ENCODE results near the gene PACSIN2. TPM values are rescaled to one million over a fixed set of nuclear protein-coding genes. Genes with fewer than 3 reads are reported as not detected.

The PACSIN2 gene
- total and polyA plus RNA-seq, 10 of the 15 experiments (the other 5 are each of a cell fraction or from before 2014, with no cell fraction given), result 0.93 to 78.7 (median 46.8) TPM

GRCh38 chr22:42842658-42843370 lies 172.1 kb downstream of the PACSIN2 start:
- CTCF ChIA-PET, result interaction anchor here (0.6 to 1.8 kb wide), 2 partner anchors 9 to 222 kb away, joined by 3 to 8 read pairs; no protein-coding TSS in a partner anchor

GRCh38 chr22:42841444-42841843 lies 173.5 kb downstream of the PACSIN2 start:
- in situ Hi-C loops (cut with MboI) (no loop called here), intact Hi-C loops (cut with micrococcal nuclease; ENCODE audit: unreplicated experiment) (no loop called here)
- ChIA-PET SMC1A (ENCODE audit: uncharacterized antibody, unreplicated experiment) (interaction anchor here (0.8 to 1.8 kb wide), 4 partner anchors 9 to 26 kb away, joined by 3 to 5 read pairs (median 4); no protein-coding TSS in a partner anchor), RAD21 (ENCODE audit: unreplicated experiment) (no interaction called here), CTCF (no interaction called here), POLR2A (interaction anchor here (0.6 to 0.7 kb wide), 2 partner anchors 182 to 1123 kb away, joined by 3 read pairs; no protein-coding TSS in a partner anchor)
- Histone ChIP-seq H3K27ac (ENCODE audit: control insufficient read depth, insufficient read depth) (no peak overlapping the region), H3K79me2 (ENCODE audit: control insufficient read depth, insufficient read depth, low read length) (no peaks in the 10 kb centered on the region), H3K4me2 (ENCODE audit: control insufficient read depth, insufficient read depth) (no peak overlapping the region), H4K20me1 (ENCODE audit: control insufficient read depth, insufficient read depth) (no peaks in the 10 kb centered on the region), H3K27me3 (replicated peaks in 1 of 2; ENCODE audit: control insufficient read depth in 2 of 2, insufficient read depth in 2 of 2, low read length in 1 of 2) (no peaks in the 10 kb centered on the region), H3K36me3 (ENCODE audit: control insufficient read depth in 2 of 2, insufficient read depth in 2 of 2, low read length in 1 of 2) (peaks cover 5 to 18% of the 10 kb centered on the region in 2 experiments), H3K4me3 (no peak overlapping the region), H3K4me1 (ENCODE audit: control insufficient read depth, insufficient read depth, low read length) (no peaks in the 10 kb centered on the region), H3K9me3 (replicated peaks; ENCODE audit: control insufficient read depth, insufficient read depth, low read length) (no peaks in the 10 kb centered on the region; the same call in 2 of the 3 replicates), H2AFZ (ENCODE audit: control insufficient read depth, low read depth, low read length) (no peak overlapping the region), H3K9ac (ENCODE audit: control insufficient read depth, insufficient read depth, low read length) (no peak overlapping the region)
- TF ChIP-seq HDAC2 (IDR thresholded peaks at IDR 0.05), result no peak
- WGBS (ENCODE audit: insufficient coverage, insufficient replicate concordance, low lambda C conversion rate, missing lambda C conversion rate), result 83% methylated on average over 3 of the region's 3 CpGs
- BruUV-seq (replicated peaks), result no TSS peak
- FAIRE-seq (no peak), DNase-seq (ENCODE audit: low read depth, low spot score) (no peak), ATAC-seq (no peak)

More at GRCh38 chr22:42842658-42843370, 172.1 kb downstream of the PACSIN2 start:
- H3K27me3 ChIP-seq (replicated peaks in 1 of 2; ENCODE audit: control insufficient read depth in 2 of 2, insufficient read depth in 2 of 2, low read length in 1 of 2), result no peaks in the 10 kb centered on the region
- in situ Hi-C loops (cut with MboI), result no loop called here
- intact Hi-C loops (cut with micrococcal nuclease; ENCODE audit: unreplicated experiment), result no loop called here
- no peak overlapping the region for H3K9ac ChIP-seq (ENCODE audit: control insufficient read depth, insufficient read depth, low read length)
- FAIRE-seq (no peak), DNase-seq (ENCODE audit: low read depth, low spot score) (no peak), ATAC-seq (no peak)
- H3K36me3 ChIP-seq (ENCODE audit: control insufficient read depth in 2 of 2, insufficient read depth in 2 of 2, low read length in 1 of 2), result peaks cover 3 to 14% of the 10 kb centered on the region in 2 experiments
- no peak for TF ChIP-seq MTA3 (IDR thresholded peaks at IDR 0.05; ENCODE audit: borderline replicate concordance, low read length)
- no peak for TF ChIP-seq EGR1 (IDR thresholded peaks at IDR 0.05; ENCODE audit: borderline replicate concordance in 1 of 2, low read depth in 2 of 2, low read length in 2 of 2)
- TF ChIP-seq SMARCA5 (IDR thresholded peaks at IDR 0.05), result no peak
- TF ChIP-seq SIX5 (IDR thresholded peaks at IDR 0.05; ENCODE audit: low read depth, low read length, severe bottlenecking), result no peak
- TF ChIP-seq ATF3 (IDR thresholded peaks at IDR 0.05; ENCODE audit: borderline replicate concordance, extremely low read depth, low read depth, low read length), result no peak
- TF ChIP-seq EP300 (IDR thresholded peaks at IDR 0.05; ENCODE audit: borderline replicate concordance in 1 of 2, control insufficient read depth in 1 of 2, low read depth in 2 of 2, low read length in 2 of 2), result no peak
- ChIA-PET POLR2A (no interaction called here), SMC1A (ENCODE audit: uncharacterized antibody, unreplicated experiment) (interaction anchor here (1.0 to 1.5 kb wide), 3 partner anchors 8 to 10 kb away, joined by 3 to 6 read pairs (median 5); no protein-coding TSS in a partner anchor), RAD21 (ENCODE audit: unreplicated experiment) (interaction anchor here (0.5 kb wide), 1 partner anchor 21 kb away, joined by 3 read pairs; no protein-coding TSS in a partner anchor)
- H3K79me2 ChIP-seq (ENCODE audit: control insufficient read depth, insufficient read depth, low read length), result no peaks in the 10 kb centered on the region
- BruUV-seq (replicated peaks), result no TSS peak
- no peaks in the 10 kb centered on the region; the same call in 2 of the 3 replicates for H3K9me3 ChIP-seq (replicated peaks; ENCODE audit: control insufficient read depth, insufficient read depth, low read length)
- no peaks in the 10 kb centered on the region for H3K4me1 ChIP-seq (ENCODE audit: control insufficient read depth, insufficient read depth, low read length)
- no peaks in the 10 kb centered on the region for H4K20me1 ChIP-seq (ENCODE audit: control insufficient read depth, insufficient read depth)
- H3K4me2 ChIP-seq (ENCODE audit: control insufficient read depth, insufficient read depth), result no peak overlapping the region
- H2AFZ ChIP-seq (ENCODE audit: control insufficient read depth, low read depth, low read length), result no peak overlapping the region
- WGBS (ENCODE audit: insufficient coverage, insufficient replicate concordance, low lambda C conversion rate, missing lambda C conversion rate), result 98% methylated on average over 14 of the region's 14 CpGs
- H3K27ac ChIP-seq (ENCODE audit: control insufficient read depth, insufficient read depth), result no peak overlapping the region
- H3K4me3 ChIP-seq, result no peak overlapping the region

Data from GM12878 (cell line).